Fibroblast of skin of left quadriceps (primary cell): ENCODE measurements around the gene CACYBP.

ENCODE experiments used
- DNase-seq, 2 experiments: peaks; one replicate each; pipeline ENCODE4 v3.0.0-alpha.2; 2013; ENCODE audit warnings: low read depth in 2 of 2

The CACYBP gene

GRCh38 chr1:174971902-174972301 lies 27.8 kb upstream of the CACYBP start:
- no peak for DNase-seq

GRCh38 chr1:174974711-174975119 lies 25.0 kb upstream of the CACYBP start:
- DNase-seq = no peak

- no peak for DNase-seq
These were observed 24.0 kb upstream of the CACYBP start for GRCh38 chr1:174975764-174976163.

GRCh38 chr1:174976436-174977108 lies 23.2 kb upstream of the CACYBP start:
- no peak for DNase-seq

GRCh38 chr1:174982971-174983689 lies 16.6 kb upstream of the CACYBP start:
- no peak for DNase-seq

GRCh38 chr1:174984952-174985351 lies 14.8 kb upstream of the CACYBP start:
- DNase-seq = no peak

- DNase-seq = no peak
These were observed 11.2 kb upstream of the CACYBP start for GRCh38 chr1:174988539-174988938.

GRCh38 chr1:174988986-174989385 lies 10.8 kb upstream of the CACYBP start:
- DNase-seq = no peak

- no peak for DNase-seq
These were observed 10.1 kb upstream of the CACYBP start for GRCh38 chr1:174989536-174990220.

- DNase-seq = no peak
These were observed 9.3 kb upstream of the CACYBP start for GRCh38 chr1:174990382-174990999.

- no peak for DNase-seq
These were observed 8.3 kb upstream of the CACYBP start for GRCh38 chr1:174991473-174991872.

- DNase-seq = no peak
These were observed 4.6 kb upstream of the CACYBP start for GRCh38 chr1:174995121-174995520.

- DNase-seq = no peak
These were observed 3.8 kb upstream of the CACYBP start for GRCh38 chr1:174995916-174996315.

- no peak for DNase-seq
These were observed 3.3 kb upstream of the CACYBP start for GRCh38 chr1:174996476-174996875.

- DNase-seq = no peak
These were observed 2.7 kb upstream of the CACYBP start for GRCh38 chr1:174997041-174997440.

GRCh38 chr1:174998569-174999215 lies 1.1 kb upstream of the CACYBP start:
- DNase-seq = peak in 1 of 2 experiments; percentile 37

- peak; percentile 99 for DNase-seq
These were observed 371 bp upstream of the CACYBP start for GRCh38 chr1:174999216-174999935.

GRCh38 chr1:175000697-175001187 lies 995 bp downstream of the CACYBP start:
- no peak for DNase-seq

GRCh38 chr1:175002910-175003517 lies 3.3 kb downstream of the CACYBP start:
- DNase-seq = no peak

GRCh38 chr1:175003521-175003920 lies 3.8 kb downstream of the CACYBP start:
- DNase-seq = no peak
